Measurements from ENCODE around the gene DOK5.

Gene DOK5

GRCh38 chr20:54645445-54646155 is 170.2 kb downstream of the DOK5 start:
- no peak for DNase-seq (ENCODE audit: low read depth in 2 of 2)

- DNase-seq (ENCODE audit: low read depth in 2 of 2), result no peak
Measured at GRCh38 chr20:54646156-54646517, 170.7 kb downstream of the DOK5 start.

DNA sequence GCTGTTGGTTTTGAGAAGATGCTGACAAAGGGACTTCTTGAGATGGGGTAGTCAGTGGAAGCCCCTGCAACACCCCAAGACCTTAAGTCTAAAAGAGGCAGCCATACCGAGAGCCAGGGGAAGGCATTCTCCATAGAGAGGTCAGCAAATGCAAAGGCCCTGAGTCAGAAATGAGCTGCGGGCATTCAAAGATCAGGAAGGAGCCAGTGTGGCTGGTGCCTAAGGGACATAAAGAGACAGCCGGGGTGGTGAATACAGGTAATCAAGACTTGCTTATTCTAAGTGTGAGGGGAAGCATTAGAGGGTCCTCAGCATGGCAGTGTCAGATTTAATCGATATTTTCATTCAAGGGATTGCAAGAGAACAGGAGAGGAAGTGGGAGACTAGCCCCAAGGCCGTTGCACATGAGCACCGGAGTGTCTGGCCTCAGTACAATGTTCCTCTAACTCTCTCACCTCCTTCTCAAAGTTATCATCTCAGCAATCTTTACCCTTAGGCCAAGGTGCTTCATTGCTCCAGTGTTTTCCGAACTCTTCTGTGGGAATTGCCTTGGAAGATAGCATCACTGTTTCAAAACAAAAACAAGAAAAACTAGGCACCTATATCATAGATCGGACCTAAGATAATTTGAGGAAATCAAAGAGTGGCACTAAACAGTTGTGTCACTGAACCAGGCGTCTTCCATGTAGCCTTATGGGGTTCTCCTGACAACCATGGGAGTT is 173.2 kb downstream of the DOK5 start:
- DNase-seq (ENCODE audit: low read depth in 2 of 2), result no peak

DNA sequence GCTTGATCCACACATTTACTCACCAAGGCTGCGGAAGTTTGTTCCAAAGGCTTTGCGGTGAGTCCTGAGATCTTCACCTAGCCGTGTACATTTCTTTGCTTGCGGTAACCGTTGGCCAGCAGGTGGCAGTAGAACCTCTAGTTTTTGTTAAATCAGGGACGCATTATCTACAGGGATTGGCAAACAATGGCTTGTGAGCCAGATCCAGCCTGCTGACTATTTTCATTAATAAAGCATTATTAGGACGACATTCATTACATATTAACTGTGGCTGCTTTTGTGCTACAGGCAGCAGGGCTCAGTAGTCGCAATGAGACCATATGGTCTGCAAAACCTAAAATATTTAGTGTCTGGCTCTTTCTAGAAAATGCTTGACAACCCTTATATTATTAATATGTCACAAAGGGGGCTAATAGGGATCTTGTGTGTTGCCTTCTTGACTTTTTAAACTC is 174.1 kb downstream of the DOK5 start:
- peak; percentile 50 to 61 for DNase-seq (ENCODE audit: low read depth in 2 of 2)

DNA sequence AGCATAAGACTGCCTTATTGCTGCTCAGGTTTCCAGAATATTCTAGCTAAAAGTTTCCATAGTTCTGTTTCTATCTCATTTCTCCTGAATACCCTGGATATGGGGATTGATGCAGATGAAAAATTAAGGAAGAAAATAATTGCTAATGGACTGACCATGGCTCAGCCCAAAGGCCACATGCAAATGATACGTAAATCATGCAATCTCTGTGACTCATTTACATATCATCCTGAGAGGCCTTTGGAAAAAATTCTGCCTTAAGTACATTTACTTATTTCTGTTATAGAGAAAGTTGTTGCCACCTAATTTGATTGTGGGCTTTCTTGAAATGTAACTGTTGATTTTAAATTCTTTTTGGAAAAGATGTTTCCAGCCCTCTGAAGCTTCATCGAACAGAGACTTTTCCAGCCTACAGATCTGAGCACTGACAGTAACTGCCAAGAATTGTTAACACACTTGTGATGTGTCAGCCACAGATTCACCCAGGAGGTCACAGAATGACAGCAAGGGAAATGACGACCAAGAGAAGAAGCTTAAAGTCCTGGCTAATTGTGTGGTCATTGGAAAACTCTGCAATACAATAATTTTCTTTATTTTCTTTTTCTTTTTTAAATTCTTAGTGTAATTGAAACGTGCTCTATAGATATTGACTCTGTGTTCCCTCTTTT is 174.8 kb downstream of the DOK5 start:
- DNase-seq (ENCODE audit: low read depth in 2 of 2), result no peak

DNA sequence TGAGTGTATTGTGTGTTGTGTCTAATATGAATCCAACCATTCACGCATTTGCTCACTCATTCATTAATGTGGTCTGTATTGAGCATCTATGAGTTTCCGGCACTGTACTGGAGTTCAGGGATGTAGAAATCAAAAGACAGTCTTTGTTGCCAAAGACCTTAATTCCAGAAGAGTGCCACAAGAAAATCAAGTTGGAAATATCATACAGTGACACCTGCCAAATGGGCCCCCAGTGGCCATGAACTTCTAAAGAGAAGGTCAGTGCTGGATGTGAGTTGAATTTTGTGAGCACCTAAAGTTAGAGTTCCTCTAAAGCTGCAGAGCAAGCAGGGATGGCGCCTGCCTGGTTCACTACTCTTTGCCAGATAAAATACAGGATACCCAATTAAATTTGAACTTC is 175.9 kb downstream of the DOK5 start:
- no peak for DNase-seq (ENCODE audit: low read depth in 2 of 2)

DNA sequence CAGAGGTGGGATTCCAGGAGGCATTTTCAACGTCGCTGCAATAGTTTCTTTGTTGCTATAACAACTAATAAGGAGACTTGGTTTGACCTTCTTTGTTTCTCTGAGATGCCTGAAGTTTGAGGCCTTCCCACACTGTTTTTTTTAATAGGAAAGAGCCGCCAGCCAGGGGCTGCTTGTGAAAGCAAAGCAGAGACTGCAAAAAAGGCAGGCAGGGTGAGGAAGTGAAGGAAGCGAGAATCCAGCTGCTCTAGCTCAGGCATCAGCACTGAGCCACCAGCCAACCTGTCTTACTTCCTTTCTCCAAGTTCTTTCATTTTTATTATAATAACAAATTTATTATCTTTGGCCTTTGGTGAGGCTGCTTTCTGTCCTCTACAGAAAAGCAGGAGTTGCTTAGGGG is 179.1 kb downstream of the DOK5 start:
- no peak for DNase-seq (ENCODE audit: low read depth in 2 of 2)

GRCh38 chr20:54657268-54657826 is 182.0 kb downstream of the DOK5 start:
- no peak for DNase-seq (ENCODE audit: low read depth in 2 of 2)

- DNase-seq (ENCODE audit: low read depth in 2 of 2), result no peak
Measured at GRCh38 chr20:54658525-54658924, 183.1 kb downstream of the DOK5 start.

DNA sequence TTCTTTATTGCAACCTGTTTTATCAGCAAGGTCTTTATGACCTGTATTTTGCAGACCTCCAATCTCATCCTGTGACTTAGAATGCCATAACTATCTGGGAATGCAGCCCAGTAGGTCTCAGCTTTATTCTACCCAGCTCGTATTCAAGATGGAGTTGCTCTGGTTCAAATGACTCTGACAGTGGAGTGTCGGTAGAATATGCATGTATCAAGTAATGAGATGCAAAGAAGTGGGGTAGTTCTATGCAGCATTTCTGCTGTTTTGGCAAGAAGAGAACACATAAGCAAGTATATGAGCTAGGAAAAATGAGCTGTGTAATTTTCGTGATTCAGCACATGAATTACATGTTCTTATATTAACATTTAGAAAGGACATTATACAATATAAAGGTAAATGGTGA is 185.9 kb downstream of the DOK5 start:
- no peak for DNase-seq (ENCODE audit: low read depth in 2 of 2)

- DNase-seq (ENCODE audit: low read depth in 2 of 2), result no peak
Measured at GRCh38 chr20:54661880-54662465, 186.6 kb downstream of the DOK5 start.

DNA sequence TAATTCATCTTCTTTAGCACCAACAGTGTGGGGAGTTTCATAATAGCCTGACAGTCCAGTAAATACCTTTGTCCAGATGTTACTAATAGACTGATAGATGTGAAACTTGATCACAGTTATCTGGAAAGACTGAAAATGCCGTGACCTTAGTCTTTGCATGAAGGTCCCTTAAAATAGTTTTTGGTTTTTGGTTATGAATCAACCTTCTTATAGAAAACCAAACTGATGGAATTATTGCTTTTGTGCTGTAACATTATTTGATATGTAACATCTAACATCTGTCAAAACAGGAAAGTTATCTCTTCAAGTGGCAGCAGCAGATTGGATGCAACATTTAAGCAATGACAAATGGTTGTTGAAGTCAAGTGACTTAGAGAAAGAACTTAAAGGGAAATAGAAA is 190.4 kb downstream of the DOK5 start:
- no peak for DNase-seq (ENCODE audit: low read depth in 2 of 2)

- peak in 1 of 2 donors; percentile 5 for DNase-seq (ENCODE audit: low read depth in 2 of 2)
Measured at GRCh38 chr20:54668271-54669039, 193.1 kb downstream of the DOK5 start.

DNA sequence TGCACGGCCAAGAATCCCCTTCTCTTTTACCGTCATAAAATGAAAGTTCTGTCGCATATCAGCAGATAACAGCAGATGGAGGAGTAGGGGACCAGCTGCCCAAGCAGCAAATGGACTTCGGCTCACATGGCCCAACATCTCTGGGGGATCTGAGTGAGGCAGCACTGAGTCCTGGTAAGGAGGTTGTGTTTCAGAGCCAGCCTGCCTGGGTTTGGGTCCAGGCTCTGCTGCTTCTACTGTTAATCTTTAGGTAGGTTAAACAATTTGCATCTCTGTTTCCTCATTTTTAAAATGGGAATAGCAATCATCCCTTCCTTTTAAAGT is 193.6 kb downstream of the DOK5 start:
- no peak for DNase-seq (ENCODE audit: low read depth in 2 of 2)

- no peak for DNase-seq (ENCODE audit: low read depth in 2 of 2)
Measured at GRCh38 chr20:54678253-54678652, 202.9 kb downstream of the DOK5 start.

DNA sequence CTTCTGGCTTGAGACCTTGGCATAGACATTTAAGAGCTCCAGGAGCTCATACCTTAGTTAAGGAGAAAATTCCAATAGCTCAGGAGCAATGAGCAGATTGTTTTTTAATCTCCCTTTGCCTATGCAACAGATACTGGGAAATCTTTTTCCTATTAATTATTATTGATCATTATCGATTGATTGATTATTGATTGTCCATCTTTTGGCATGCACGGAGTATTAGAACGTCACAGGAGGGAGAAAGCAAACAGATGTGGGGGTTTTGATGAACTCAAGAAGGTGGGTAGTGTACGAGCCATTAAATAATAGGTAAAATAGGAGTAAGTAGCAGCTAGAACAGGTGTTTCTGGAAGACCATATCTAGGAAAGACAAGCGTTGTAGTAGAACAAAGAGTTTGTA is 205.0 kb downstream of the DOK5 start:
- no peak for DNase-seq (ENCODE audit: low read depth in 2 of 2)

DNA sequence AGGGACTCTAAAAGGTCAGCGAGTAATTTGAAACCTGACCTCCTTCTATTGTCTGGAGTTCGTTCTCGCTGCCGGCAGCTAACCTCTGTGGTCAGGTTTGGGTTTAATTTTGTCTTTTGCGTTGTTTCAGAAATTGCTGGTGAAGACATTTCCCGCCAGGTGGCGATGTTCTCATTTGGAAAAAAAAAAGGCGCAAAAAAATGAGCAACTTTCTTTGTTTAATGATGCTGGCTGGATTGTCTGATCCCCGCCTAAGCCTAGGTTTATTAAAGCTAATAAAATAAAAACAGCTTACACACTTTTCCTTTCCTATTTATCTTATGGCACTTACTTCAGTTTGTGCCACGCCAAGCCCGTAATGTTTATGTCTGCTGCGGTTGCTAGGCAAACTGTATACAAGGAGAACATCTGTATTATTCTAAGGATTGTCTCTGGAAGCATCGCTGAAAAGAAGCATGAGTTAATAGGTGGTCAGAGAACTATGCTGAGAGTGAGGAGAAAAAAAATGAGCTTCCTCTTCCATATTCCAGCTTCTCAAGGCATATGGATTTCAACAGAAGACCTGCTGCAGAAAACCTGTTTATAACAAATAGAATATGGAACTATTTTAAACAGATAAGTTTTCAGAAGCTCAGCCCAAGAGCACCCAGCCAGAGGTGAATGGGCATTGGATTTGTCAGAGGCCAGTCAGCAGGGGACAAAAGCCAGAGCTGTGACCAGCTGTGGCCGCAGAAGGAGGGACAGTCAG is 205.7 kb downstream of the DOK5 start:
- DNase-seq (ENCODE audit: low read depth in 2 of 2), result no peak

GRCh38 chr20:54681869-54682268 is 206.5 kb downstream of the DOK5 start:
- no peak for DNase-seq (ENCODE audit: low read depth in 2 of 2)

DNA sequence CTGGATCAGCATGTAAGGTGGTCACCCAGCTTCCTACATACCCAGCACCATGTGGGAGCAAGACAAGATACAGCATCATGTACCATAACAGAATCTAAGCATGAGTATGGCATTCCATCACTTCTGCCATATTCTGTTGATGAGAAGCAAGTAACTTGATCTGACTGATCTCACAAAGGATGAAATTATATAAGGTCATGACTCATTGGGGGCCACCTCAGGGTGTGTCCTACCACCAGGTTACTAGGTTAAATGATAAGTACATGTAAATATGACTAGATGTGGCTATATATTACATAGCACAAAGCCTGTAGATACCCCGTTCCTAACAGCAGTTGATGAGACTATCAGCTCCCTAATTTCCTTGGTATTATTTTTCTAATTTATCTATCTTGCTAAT is 213.1 kb downstream of the DOK5 start:
- no peak for DNase-seq (ENCODE audit: low read depth in 2 of 2)

DNA sequence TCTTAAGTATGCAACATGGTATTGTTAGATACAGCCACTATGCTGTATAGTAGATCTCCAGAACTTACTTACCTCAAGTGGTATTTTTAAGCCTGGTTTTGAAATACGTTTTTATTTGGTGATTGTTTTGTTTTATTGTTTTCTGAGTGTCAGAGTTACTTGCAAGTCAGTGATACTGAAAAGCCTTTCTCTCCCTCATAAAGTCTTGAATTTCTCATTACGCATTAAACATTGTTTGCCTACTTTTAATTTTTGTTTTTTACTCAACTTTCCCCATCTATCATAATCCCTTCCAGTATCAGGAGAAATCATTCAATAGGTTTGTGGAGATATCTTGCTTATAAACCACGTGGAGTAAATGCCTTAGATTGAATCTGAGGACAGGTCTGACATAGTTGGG is 214.9 kb downstream of the DOK5 start:
- no peak for DNase-seq (ENCODE audit: low read depth in 2 of 2)

DNA sequence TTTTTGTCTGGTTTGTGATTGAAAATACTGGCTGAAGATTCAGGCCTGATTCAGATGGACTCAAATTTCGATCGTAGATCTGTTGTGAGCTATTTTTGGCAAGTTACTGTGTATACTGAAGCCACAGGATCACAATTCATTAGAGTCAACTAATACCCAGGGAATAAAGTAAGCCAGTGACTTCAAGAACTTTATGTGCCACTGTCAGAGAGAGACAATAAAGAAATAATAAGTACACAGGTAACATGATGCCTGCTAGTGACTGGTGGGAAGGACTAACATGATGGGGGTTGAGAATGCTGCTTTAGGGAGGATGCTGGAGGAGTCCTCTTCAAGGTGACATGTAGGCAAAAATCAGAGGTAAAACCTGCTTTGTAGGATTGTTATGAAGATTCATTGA is 215.9 kb downstream of the DOK5 start:
- no peak for DNase-seq (ENCODE audit: low read depth in 2 of 2)
